Glomerular visceral epithelial cell (primary cell): ENCODE measurements around the gene CELSR1.
A peak's percentile ranks its signal among the peaks of the same experiment; 100 is the strongest.

Source experiments
- DNase-seq: peaks from one replicate; pipeline ENCODE4 v3.0.0-alpha.2; 2016; ENCODE audit errors: extremely low spot score

Gene CELSR1

GRCh38 chr22:46394622-46395021, 142.8 kb downstream of the CELSR1 start:
- no peak for DNase-seq

GRCh38 chr22:46393873-46394272, 143.5 kb downstream of the CELSR1 start:
- DNase-seq, result no peak

GRCh38 chr22:46392137-46392844, 145.1 kb downstream of the CELSR1 start:
- DNase-seq, result no peak

- no peak for DNase-seq
Observed at GRCh38 chr22:46391486-46392136, 145.8 kb downstream of the CELSR1 start.

- no peak for DNase-seq
Observed at GRCh38 chr22:46390652-46391301, 146.6 kb downstream of the CELSR1 start.

GRCh38 chr22:46390105-46390651, 147.2 kb downstream of the CELSR1 start:
- DNase-seq, result no peak

GRCh38 chr22:46389081-46389480, 148.3 kb downstream of the CELSR1 start:
- DNase-seq, result no peak

GRCh38 chr22:46388647-46389046, 148.8 kb downstream of the CELSR1 start:
- DNase-seq, result no peak

GRCh38 chr22:46387748-46388147, 149.7 kb downstream of the CELSR1 start:
- DNase-seq, result no peak

GRCh38 chr22:46386312-46386711, 151.1 kb downstream of the CELSR1 start:
- DNase-seq, result no peak

GRCh38 chr22:46382524-46382923, 154.9 kb downstream of the CELSR1 start:
- DNase-seq, result no peak

- DNase-seq, result no peak
Observed at GRCh38 chr22:46381731-46382130, 155.7 kb downstream of the CELSR1 start.

- peak; percentile 55 for DNase-seq
Observed at GRCh38 chr22:46381142-46381541, 156.3 kb downstream of the CELSR1 start.

GRCh38 chr22:46380581-46380980, 156.8 kb downstream of the CELSR1 start:
- no peak for DNase-seq

- no peak for DNase-seq
Observed at GRCh38 chr22:46380069-46380468, 157.4 kb downstream of the CELSR1 start.

- peak; percentile 77 for DNase-seq
Observed at GRCh38 chr22:46379066-46379930, 158.1 kb downstream of the CELSR1 start.

- no peak for DNase-seq
Observed at GRCh38 chr22:46378426-46379065, 158.9 kb downstream of the CELSR1 start.

- peak; percentile 84 for DNase-seq
Observed at GRCh38 chr22:46377525-46378425, 159.6 kb downstream of the CELSR1 start.

- no peak for DNase-seq
Observed at GRCh38 chr22:46376908-46377524, 160.4 kb downstream of the CELSR1 start.

- no peak for DNase-seq
Observed at GRCh38 chr22:46376111-46376510, 161.3 kb downstream of the CELSR1 start.
